Adrenal gland (tissue), 12 donors: ENCODE measurements around the gene LRIG1. TPM values are rescaled to one million over a fixed set of nuclear protein-coding genes. Genes with fewer than 3 reads are reported as not detected.

Source experiments
- DNase-seq, 7 donors: peaks; one replicate each; pipeline ENCODE4 v3.0.0-alpha.2; 2019 to 2020
- H3K27ac ChIP-seq, 5 donors: fragments of 200-600 bp; sonication (generic) in 4 of 5; 1 replicate in 3 of 5; 2 replicates in 2 of 5; pipeline versions ENCODE4 v1.5.1 to v1.8.0; 2016 to 2020; ENCODE audit warnings: mild to moderate bottlenecking in 1 of 5
- H3K27me3 ChIP-seq: fragments of 200-600 bp; 2 replicates; pipeline ENCODE4 v1.8.0; 2021
- H3K36me3 ChIP-seq, 2 donors: fragments of 200-600 bp; replicated peaks in 1 of 2; 1 replicate in 1 of 2; 2 replicates in 1 of 2; pipeline versions ENCODE4 v1.5.1 to v1.8.0; 2018 to 2022
- H3K4me1 ChIP-seq, 2 donors: fragments of 200-600 bp; replicated peaks in 1 of 2; 1 replicate in 1 of 2; 2 replicates in 1 of 2; pipeline versions ENCODE4 v1.5.1 to v1.8.0; 2018 to 2021
- H3K4me3 ChIP-seq, 4 donors: fragments of 200-600 bp; sonication (generic) in 3 of 4; one replicate each; pipeline ENCODE4 v1.5.1; 2016 to 2018
- H3K9me3 ChIP-seq, 3 donors: fragments of 200-600 bp; sonication (generic) in 1 of 3; replicated peaks in 1 of 3; 1 replicate in 2 of 3; 2 replicates in 1 of 3; pipeline versions ENCODE4 v1.5.1 to v1.8.0; 2016 to 2021
- POLR2A ChIP-seq, 2 donors: fragments of 450-650 bp; IDR thresholded peaks; one replicate each; pipeline ENCODE4 v1.6.1; 2017; ENCODE audit warnings: antibody characterized with exemption in 2 of 2, mild to moderate bottlenecking in 2 of 2, moderate library complexity in 1 of 2
- WGBS, 4 donors: extraction: QIAGEN DNeasy Blood & Tissue Kit in 2 of 4; methylation state at CpG; one replicate each; pipeline versions ENCODE4 v1.1.5 to v1.1.7; 2013 to 2017; 5-methylcytosine and 5-hydroxymethylcytosine counted together
- intact Hi-C, 2 donors: fragments of 100-400 bp; cut with DNase I; formaldehyde crosslinking; loops; one replicate each; pipeline versions ENCODE4 v1.14.1 to v1.15.0; 2022 to 2023
- polyA plus RNA-seq, 3 donors: library from polyadenylated mRNA; stranded (reverse); fragments of 200-250 nt in 2 of 3; fragments of 350-450 nt in 1 of 3; fragmentation: Illumina TruSeq in 1 of 3; extraction: RNeasy Lipid Tissue Mini Kit (QIAGEN cat#74804) in 1 of 3; gene quantifications; one replicate each; pipeline ENCODE4 v1.2.3, GENCODE V29; 2013 to 2014
- total RNA-seq, 9 donors: library from RNA; depleted of rRNA in 4 of 9; stranded (reverse); fragments of >200 nt in 4 of 9; fragments of 120-200 nt in 1 of 9; fragmentation: NEBNext Ultra II Directional in 1 of 9; extraction: Animal tissue kit (Norgen Biotek cat#: 25700) in 1 of 9; gene quantifications; one replicate each; pipeline versions ENCODE4 v1.1.0 to v1.2.4, GENCODE V29; 2013 to 2023
- TF ChIP-seq, protein P1 (sequence below), 6 experiments: fragments of 450-650 bp in 4 of 6; fragments of 200-600 bp in 2 of 6; sonication (generic) in 1 of 6; IDR thresholded peaks; 1 replicate in 5 of 6; 2 replicates in 1 of 6; pipeline versions ENCODE4 v1.5.1 to v1.8.0; 2016 to 2021; ENCODE audit warnings: antibody characterized with exemption in 6 of 6, mild to moderate bottlenecking in 2 of 6, moderate library complexity in 1 of 6
- donor health status: healthy with polysubstance abuse.
- donor health status: Bipolar disorder and iron deficiency.
- donor health status: DM: yes; HTN: yes; CAD: no.
- donor health status: DM: no; HTN: no; CAD: no.
- donor health status: DM: no; HTN: no; CAD: no.
- donor health status: DM: yes; HTN: yes; CAD: no.

LRIG1 gene
- total and polyA plus RNA-seq, 12 donors, result 1.5 to 13.3 (median 4.7) TPM

DNA sequence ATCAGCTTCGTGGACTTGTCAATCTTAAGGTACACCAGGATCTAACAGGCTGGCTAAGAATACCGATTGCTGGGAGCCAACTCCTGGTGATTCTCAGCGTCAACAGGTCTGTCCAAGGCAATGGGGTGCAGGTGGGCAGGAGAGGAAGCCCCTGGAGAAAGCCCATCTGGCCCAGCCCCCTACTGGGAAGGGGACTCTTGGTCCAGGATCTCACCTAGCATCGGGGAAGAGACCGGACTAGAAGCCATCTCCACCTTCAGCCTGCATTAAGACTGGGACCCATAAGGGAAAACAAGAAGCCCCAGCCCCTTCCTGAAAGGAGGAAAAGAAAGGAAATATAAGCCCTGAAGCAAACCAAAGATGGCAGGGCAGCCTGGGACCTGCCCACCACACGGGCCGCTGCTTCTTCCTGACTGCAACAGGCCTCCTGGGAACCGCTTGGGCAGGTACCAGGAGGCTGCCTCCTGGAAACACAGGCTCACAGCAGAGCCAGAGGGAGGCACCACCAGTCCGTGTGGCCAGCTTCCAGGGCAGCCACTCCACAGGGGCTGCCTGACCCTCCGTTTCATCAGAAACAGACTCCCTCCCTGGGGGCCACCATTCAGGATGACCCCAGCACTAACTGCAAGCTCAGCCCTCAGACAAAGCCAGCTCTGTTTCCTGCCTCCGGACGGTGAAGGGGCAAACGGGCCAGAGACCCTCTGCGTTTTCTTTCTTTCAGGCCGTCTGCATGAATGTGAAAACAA lies 100.2 kb downstream of the LRIG1 start:
- intact Hi-C loops, result loop anchor here in 1 of 2 donors (10.0 kb wide), 1 partner anchor 116 kb away; no protein-coding TSS in a partner anchor
- no peaks in the 10 kb centered on the region for H3K27me3 ChIP-seq
- DNase-seq, result no peak
- TF ChIP-seq, protein P1, sequence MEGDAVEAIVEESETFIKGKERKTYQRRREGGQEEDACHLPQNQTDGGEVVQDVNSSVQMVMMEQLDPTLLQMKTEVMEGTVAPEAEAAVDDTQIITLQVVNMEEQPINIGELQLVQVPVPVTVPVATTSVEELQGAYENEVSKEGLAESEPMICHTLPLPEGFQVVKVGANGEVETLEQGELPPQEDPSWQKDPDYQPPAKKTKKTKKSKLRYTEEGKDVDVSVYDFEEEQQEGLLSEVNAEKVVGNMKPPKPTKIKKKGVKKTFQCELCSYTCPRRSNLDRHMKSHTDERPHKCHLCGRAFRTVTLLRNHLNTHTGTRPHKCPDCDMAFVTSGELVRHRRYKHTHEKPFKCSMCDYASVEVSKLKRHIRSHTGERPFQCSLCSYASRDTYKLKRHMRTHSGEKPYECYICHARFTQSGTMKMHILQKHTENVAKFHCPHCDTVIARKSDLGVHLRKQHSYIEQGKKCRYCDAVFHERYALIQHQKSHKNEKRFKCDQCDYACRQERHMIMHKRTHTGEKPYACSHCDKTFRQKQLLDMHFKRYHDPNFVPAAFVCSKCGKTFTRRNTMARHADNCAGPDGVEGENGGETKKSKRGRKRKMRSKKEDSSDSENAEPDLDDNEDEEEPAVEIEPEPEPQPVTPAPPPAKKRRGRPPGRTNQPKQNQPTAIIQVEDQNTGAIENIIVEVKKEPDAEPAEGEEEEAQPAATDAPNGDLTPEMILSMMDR (IDR thresholded peaks at IDR 0.05), result no peak
- no peak for TF ChIP-seq POLR2A (IDR thresholded peaks at IDR 0.05)
- H3K4me3 ChIP-seq, result no peak overlapping the region
- H3K4me1 ChIP-seq, result no peaks in the 10 kb centered on the region
- 75 to 96% (median 84%) methylated on average over 10 to 15 of the region's 15 CpGs for WGBS, 4 donors
- H3K9me3 ChIP-seq, result no peaks in the 10 kb centered on the region
- no peaks in the 10 kb centered on the region for H3K36me3 ChIP-seq
- no peak overlapping the region for H3K27ac ChIP-seq

DNA sequence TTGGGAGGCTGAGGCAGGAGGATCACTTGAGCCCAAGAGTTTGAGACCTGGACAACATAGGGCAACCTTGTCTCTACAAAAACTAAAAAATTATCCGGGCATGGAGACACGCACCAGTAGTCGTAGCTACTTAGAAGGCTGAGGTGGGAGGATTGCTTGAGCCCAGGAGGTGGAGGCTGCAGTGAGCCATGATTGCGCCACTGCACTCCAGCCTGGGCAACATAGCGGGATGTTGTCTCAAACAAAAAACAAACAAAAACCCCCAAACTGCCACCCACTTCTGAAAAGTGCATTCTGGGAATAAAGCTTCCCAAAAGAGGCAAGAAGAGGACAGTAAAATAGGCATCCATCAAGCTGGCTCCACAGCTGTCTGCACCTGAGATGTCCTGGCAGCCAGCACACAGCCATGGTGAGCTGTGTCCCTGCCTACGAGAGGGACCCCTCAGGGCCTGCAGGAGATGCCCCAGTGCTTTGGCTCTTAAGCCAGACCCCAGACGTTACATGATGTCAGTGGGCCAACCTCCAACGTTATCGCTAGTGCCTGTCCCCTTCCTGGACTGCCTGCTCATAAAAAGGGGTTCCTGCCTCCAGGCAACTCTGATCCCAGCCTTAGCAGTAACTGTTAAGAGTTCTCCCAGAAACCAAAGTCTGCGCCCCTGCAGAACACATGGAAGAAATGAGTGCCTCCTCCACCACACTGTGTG lies 101.1 kb downstream of the LRIG1 start:
- no peak for TF ChIP-seq POLR2A (IDR thresholded peaks at IDR 0.05)
- TF ChIP-seq, protein P1 (IDR thresholded peaks at IDR 0.05), result no peak
- H3K4me3 ChIP-seq, result no peak overlapping the region
- no peak overlapping the region for H3K27ac ChIP-seq
- WGBS, 4 donors, result 89 to 96% (median 91%) methylated on average over 9 to 10 of the region's 10 CpGs
- H3K27me3 ChIP-seq, result no peaks in the 10 kb centered on the region
- H3K9me3 ChIP-seq, result no peaks in the 10 kb centered on the region
- no peak for DNase-seq
- H3K4me1 ChIP-seq, result no peaks in the 10 kb centered on the region
- intact Hi-C loops, result loop anchor here (10.0 kb wide), 1 partner anchor 115 kb away; no protein-coding TSS in a partner anchor
- H3K36me3 ChIP-seq, result no peaks in the 10 kb centered on the region

DNA sequence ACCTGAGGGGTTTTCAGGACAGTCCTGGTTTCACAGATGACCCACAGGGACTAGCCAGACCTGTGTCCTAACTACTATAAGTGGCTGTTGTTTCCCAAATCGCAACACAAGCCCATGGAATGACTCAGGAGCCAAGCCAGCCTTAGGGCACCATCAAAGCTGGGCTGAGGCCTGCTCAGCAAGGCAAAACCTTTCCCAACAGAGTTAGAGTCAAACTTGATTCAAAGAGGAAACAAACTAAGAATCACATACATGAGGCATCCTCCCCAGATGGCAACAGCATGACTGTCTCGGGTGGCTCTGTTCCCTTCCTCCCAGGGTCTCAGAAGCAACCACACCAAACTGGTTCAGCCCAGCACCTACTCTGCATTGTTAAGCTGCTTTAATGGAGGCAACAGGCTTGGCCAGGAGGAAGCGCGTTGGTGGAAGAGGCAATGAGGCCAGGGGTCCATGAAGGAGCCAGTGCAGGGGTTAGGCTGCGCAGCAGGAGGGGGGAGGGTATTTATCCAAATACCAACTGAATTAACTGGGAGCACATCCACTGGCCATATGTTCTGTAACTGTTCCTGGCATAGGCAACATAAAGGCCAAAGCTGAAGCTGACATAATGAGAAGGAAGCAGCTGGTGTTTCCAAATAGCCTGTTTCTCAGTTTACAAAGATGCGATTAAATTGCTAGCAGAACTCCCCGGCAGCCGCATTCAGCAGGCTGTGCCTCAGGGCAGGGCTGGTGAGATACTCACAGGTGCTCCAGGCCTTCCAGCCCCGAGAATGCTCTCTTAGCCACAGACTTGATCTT lies 102.4 kb downstream of the LRIG1 start:
- H3K9me3 ChIP-seq, result no peaks in the 10 kb centered on the region
- no peak overlapping the region for H3K27ac ChIP-seq
- no peaks in the 10 kb centered on the region for H3K27me3 ChIP-seq
- intact Hi-C loops, result loop anchor here in 1 of 2 donors (10.0 kb wide), 1 partner anchor 114 kb away; no protein-coding TSS in a partner anchor
- H3K4me3 ChIP-seq, result no peak overlapping the region
- H3K36me3 ChIP-seq, result no peaks in the 10 kb centered on the region
- no peak for DNase-seq
- WGBS, 4 donors, result 89 to 97% (median 95%) methylated on average over 9 of the region's 9 CpGs
- TF ChIP-seq, protein P1 (IDR thresholded peaks at IDR 0.05), result no peak
- TF ChIP-seq POLR2A (IDR thresholded peaks at IDR 0.05), result no peak
- no peaks in the 10 kb centered on the region for H3K4me1 ChIP-seq

DNA sequence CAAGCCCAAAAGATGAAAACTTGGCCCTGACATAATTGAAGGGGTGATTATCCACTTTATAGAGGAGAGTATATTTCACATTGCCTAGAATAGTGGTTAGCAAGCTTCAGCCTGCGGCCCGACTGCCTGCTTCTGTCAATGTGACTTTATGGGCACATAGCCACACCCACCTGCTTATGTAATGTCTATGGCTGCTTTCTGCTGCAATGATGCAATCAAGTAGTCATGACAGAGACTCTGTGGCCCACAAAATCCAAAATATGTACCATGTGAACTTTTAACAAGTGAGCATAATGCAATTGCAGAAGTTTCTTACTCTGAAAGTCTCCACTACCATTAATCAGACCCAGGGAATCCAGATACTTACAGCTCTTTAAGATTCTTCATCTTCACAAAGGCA lies 103.1 kb downstream of the LRIG1 start:
- Histone ChIP-seq H3K4me1 (no peaks in the 10 kb centered on the region), H3K4me3 (no peak overlapping the region), H3K27ac (no peak overlapping the region), H3K27me3 (no peaks in the 10 kb centered on the region), H3K9me3 (no peaks in the 10 kb centered on the region), H3K36me3 (no peaks in the 10 kb centered on the region)
- intact Hi-C loops, result loop anchor here in 1 of 2 donors (10.0 kb wide), 1 partner anchor 113 kb away; no protein-coding TSS in a partner anchor
- TF ChIP-seq POLR2A (IDR thresholded peaks at IDR 0.05), result no peak
- TF ChIP-seq, protein P1 (IDR thresholded peaks at IDR 0.05), result no peak
- DNase-seq, result no peak
- WGBS, 4 donors, result 78 to 84% (median 79%) methylated on average over 2 of the region's 2 CpGs; no CpG with 5 or more reads in 1 of the 4 donors
